GM21717 (cell line): ENCODE measurements around the gene KCNQ1.

ENCODE experiments used
- ATAC-seq: cut with Tn5 transposase; IDR thresholded peaks from one replicate; pipeline ENCODE4 v1.9.1; 2021; ENCODE audit warnings: mild to moderate bottlenecking, moderate library complexity; ENCODE audit not compliant: unreplicated experiment

KCNQ1 gene

DNA sequence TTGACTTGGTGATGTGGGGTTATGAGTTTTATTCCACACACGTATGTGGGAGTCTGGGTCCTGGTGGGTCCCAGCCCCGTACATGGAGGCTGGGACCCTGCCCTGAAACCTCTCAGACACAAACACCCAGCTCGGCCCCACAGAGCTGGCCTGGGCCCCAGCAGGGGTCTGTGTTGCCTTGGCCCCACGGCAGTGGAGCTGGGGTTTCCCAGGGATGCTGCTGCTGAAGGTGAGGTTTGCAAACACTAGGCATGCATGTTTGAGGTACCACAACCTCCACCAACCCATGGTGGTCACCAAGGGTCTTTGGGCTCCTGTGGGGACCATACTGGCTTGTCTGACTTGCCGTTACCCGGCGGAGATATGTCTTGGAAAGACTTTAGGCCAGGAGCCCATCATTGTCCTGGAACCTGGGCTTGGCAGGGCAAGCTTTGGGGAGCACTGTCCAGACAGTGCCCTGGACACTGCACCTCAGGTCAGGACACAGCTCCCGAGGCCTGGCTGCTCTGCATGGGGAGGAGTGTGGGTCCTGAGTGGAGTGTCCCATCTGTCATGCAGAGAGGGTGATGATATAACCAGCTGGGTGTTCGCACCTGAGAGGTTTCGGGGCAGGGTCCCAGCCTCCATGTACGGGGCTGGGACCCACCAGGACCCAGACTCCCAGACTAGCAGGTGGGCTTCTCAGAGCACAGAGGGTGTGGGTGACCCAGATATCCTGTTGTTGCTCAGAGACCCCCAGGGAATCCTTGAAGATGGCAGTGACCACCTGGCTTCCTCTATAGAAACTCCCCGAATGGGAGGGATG, 63.3 kb downstream of the KCNQ1 start:
- ATAC-seq, result no peak

DNA sequence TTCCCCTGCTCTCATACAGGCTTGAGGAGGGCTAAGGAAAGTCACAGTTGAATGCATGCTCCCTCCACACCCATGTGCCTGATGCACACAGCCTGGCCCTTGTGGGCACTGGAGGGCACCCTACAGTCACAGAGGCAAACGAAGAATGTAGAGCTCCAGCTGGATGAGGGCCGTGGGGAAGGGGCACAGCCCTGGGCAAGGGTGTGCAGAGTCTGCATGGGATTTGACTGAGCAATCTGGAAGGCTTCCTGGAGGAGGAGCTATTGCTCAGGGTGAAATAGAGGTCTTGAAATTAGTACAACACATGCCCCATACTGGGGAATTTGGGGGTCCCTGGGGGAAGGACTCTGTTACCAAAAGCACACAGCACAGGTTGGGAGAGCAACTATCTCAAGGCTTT, 64.0 kb downstream of the KCNQ1 start:
- ATAC-seq, result no peak

- ATAC-seq, result no peak
Observed at GRCh38 chr11:2509481-2510001, 64.7 kb downstream of the KCNQ1 start.

DNA sequence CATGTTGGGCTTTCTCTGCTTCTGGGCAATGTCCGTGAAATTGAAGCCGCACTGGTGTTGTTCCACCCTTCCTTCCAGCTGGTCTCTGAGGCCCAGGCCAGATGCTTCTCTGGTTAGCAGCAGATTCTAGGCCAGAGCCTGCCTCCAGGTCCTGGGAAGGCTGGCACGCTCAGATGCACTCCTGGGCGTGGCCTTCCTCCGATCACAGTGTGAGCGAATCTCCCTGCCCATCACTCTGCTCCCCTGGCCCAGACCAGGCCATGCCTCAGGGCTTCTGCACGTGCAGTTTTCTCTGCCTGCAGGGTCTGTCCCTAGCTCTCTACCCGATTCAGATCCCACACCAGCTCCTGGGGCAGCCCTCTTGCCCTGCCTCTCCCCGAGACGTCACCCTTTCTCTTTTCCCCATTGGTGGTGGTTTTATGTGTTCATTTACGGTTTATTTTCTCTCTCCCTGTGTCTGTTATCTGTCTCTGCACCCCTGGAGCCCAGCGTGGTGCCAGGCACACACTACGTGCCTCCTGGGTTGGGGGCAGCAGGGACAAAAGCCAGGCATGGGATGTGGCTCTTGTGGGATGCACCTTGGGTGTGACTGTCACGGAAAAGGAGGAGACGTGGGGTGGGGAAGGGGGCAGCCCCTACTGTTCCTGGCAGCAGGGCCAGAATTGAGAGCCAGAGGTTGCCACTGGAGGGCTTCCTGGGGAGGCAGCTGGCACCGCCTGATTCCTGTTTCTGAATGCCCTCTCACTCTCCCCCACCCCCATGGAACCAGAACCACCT, 66.0 kb downstream of the KCNQ1 start:
- no peak for ATAC-seq

DNA sequence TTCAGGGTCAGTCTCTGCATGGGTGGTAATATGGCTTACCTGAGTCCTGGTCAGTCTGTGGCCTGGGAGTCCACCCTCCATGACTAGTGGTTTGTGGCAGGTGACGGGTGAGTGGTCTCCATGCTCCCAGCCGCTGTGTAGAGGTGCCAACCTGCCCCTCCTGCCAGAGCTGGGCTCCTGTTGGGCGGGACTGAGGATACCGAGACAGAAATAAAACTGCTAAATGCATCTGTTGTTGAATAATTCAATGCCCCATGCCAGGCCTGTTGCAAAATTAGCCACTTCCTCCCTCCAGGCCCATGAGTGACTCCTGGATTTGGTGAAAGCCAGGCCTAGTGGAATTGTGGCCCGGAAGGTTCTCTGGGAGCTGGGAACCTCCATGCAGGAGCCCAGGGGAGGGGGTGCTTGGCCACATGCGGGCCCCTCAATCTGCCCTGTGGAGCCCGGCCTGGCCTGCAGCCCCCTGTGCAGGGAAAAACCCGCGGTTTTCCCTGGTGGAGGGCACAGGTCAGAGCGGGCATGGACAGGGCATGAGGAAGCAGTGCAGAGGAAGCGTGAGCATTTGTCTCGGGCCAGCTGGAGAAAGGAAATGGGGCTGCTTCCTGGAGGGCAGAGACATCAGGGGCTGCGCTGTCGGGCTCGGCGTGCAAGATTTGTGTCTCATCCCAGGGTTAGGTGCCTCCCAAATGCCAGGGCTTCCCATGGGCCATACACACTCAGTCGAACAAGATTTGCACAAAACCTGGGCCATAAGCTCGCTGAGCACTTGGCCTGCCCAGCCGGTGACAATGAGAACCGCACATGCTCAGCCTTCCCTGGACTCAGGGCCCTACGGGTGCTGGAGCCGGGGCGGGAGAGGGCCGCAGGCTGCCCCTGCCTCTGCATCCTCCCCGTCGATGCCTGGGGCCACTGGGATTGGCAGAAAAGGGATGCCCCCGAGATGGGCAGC, 66.9 kb downstream of the KCNQ1 start:
- no peak for ATAC-seq

DNA sequence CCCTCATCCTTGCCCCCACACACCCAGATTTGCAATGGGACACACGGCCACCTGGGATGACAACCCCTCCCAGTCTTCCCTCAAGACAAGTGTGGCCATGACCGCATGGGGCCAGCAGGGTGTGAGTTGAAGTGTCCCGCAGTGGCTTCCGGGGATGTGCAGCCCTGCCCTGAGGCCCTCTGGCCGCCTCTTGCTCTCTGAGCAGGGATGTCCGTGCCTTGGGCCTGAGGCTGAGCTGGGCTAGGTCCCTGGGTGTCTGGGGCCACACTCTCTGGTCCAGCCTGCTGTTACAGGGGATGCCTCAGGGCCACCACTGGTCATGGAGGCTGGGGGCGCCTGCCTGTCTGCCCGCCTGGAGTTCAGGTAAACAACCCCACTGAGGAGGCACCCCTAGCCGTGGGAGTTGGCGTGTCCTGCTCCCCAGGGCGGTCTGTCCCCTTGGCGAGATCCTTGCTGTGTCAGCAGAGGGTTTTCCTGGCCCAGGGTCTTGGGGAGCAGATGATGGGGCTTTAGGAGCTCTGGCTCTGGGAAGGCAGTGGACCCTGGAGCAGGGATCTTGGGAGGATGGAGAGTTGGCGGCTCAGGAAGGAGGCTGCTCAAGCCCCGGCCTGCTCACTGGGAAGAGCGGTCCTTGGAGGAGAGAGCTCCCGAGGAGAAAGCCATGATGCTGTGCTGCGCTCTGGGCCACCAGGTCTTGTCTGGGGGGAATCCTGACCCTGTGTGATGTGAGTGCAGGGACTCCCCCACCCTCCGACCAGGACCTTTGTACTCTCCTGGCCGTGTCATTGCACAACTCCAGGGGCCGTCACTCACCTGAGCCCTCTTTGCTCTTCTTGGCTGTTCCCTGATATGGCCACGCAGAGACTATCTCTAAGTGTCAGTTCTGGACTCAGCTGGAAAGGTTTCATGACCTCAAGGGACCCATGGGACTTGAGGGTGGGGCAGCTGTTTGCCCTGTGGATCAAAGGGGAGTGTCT, 67.9 kb downstream of the KCNQ1 start:
- no peak for ATAC-seq

GRCh38 chr11:2513441-2513840, 68.6 kb downstream of the KCNQ1 start:
- no peak for ATAC-seq

GRCh38 chr11:2515401-2516275, 70.8 kb downstream of the KCNQ1 start:
- ATAC-seq, result no peak

GRCh38 chr11:2516276-2517015, 71.6 kb downstream of the KCNQ1 start:
- no peak for ATAC-seq

GRCh38 chr11:2517016-2517385, 72.2 kb downstream of the KCNQ1 start:
- no peak for ATAC-seq

DNA sequence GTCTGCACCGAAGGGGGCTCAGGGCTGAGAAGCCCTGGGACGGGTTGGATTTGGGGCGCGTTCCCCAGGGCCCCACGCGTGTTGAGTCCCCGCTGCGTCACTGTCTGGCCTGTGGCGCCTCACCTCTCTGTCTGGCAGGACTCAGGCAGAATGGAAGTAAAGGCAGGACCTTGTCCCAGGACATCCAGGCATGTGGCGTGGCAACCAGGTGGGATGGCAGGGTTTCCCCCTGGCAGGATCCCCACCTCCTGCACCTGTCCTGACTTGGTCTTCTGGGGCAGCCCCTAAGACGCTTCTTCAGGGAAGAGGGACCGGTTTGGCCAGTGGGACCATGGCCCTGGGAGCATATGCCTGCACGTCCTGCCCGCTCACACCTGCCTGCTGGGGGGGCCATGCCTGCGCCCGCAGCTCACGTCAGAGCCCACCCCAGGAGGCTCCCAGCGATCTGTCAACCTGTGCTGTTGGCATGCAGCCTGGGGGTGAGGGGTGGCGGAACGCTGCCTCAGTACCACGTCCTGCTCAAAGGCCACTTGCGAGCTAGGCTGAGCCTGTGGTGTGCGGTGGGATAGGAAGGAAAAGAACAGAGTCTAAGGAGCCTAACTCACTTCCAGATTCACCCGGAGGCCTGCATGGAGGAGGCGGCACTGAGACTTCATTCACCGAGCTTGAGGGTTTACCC, 72.7 kb downstream of the KCNQ1 start:
- no peak for ATAC-seq

- no peak for ATAC-seq
Observed at GRCh38 chr11:2518111-2518982, 73.5 kb downstream of the KCNQ1 start.

DNA sequence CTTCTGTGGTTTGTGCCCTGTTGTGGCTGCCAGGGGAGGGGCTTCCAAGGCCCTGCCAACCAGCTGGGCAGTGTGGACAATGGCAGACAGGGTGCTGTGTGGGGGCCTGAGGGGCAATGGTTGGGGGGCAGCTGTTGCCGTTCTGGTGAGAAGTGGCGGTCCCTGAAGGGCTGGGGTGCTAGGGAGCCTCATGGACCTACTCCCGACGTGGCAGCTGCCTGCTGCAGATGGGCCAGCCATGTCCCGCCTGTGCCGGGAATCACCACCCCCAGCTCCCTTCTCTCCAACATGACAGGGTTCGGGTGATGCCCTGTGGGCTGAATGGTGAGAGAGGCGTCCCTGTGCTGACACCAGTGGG, 74.2 kb downstream of the KCNQ1 start:
- ATAC-seq, result no peak

DNA sequence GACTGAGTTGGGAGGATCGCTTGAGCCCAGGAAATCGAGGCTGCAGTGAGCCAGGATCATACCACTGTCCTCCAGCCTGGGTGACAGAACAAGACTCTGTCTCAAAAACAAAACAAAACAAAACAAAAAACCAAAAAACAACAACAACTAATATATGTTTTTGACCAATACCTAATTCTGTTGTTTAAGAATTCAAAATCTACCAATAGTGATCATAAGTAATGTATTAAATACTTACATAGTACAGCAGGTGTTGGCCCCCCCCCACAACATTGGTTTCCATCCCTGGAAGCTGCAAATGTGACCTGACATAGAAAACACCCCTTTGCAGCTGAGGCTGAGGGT, 74.7 kb downstream of the KCNQ1 start:
- no peak for ATAC-seq

DNA sequence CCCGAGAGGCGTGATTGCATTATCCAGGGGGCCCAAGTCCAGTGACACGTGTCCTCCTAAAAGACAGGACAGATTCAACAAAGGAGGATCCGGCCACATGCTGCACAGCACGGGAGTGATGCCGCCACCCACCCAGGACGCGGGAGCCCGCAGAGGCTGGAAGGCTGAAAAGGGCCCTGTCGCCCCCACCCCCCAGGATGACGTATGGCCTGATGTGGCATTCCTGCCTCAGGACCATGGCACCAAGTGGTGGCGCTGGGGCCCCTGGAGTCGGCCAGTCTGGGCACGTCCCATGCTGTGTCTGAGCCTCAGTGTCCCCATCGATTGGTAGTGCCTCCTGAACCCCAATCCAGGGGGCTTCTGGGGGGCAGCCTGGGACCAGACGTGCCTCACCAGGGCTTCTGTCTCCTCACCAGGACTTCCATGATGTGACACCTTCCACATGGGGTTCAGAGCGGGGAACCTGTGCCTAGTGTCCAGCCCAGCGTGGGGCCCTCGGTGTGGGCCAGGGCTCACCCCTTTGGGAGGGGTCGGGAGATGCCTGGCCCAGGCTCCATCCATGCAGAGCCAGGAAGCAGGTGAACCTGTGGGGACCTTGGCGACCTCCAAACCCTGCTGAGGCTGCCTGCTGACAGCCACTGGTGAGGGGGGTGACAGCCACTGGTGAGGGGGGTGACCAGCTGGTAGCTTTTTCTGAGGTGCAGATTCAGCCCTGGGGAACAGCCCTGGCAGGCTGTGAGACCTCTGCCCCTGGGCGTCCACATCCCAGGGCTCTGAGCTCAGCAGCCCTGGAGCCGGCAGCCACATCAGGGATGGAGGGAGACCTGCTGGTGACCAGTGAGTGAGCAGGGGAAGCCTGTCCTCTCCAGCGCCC, 75.3 kb downstream of the KCNQ1 start:
- no peak for ATAC-seq

DNA sequence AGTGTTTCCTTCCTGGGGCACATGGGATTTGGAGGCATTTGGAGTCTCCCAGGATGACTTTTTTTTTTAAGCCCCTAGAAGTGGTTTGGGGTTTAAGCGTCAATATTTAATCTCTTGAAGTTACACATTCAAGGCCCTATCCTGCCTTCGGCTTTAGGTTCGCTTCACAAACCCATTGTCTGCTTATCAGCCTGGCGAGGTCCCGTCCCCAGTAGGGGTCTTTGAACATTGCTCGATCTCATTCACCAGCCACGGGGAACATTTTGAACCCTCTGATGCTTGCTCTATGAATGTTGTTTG, 75.9 kb downstream of the KCNQ1 start:
- no peak for ATAC-seq
